HG02763 (cell line): ENCODE data around the gene RASD1.

Source experiments
- ATAC-seq: cut with Tn5 transposase; IDR thresholded peaks from one replicate; pipeline ENCODE4 v1.9.1; 2021; ENCODE audit warnings: mild to moderate bottlenecking, moderate library complexity; ENCODE audit not compliant: unreplicated experiment

RASD1 gene

DNA sequence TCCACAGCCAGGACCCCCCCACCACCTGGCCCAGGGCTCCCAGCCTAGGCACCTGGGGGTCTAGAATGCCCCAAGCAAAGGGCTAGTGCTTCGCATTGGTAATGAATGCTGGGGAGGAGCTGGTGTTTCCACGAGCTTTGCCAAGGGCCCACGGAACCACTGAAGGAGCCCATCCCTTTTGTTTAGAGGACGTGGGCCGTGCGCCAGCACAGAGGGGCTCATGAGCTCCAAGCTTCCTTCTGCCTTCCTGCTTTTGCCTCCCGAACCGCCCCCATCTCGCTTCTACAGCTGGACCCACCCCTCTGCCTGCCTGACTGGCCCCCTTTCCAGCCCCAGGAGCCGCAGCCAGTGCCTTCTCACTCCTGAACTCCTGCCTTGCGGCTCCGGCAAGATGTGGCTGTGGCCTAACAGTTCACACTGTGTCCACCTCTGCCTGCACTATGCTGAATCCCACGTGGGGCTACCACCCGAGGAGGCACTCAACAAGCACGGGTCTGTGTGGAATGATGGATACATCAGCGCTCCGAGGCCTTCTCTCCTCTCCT lies 31.8 kb upstream of the RASD1 start:
- ATAC-seq = no peak

DNA sequence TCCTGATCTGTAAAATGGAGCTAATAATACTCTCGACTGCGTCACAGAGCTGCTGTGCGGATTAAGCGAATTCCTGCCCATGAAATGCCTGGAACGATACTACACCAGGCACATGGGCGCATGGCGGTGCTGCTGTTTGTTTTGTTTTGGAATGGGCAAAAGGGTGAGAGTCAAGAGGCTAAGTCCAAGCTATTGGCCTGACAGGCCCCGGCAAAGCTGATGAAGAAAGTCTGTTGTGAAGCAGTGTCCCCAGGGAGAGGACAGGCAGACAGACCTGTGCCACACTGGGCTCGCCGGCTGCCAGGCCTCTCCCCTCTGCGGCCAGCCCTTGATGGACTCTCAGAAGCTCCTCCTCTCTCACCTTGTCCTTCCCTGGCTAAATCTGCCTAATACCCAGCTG lies 31.3 kb upstream of the RASD1 start:
- ATAC-seq = no peak

DNA sequence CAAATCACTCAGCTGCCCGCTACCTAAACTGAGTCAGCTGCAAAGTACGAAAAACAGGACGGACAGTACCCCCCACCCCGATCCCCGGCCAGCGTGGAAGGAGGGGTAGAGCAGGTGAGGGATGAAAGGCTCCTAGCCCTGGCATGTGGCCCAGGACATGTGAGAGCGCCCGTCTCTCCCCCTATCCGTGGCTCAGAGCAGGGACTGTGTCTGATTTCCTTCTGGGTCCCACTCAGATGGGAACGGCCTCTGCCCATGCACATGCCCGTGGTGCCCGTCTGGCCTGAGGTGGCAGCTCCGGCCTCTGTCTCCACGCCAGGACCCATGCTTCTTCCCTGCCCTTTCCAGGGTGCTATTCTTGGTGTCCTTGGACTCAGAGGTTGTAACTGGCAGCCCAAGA lies 30.2 kb upstream of the RASD1 start:
- no peak for ATAC-seq

DNA sequence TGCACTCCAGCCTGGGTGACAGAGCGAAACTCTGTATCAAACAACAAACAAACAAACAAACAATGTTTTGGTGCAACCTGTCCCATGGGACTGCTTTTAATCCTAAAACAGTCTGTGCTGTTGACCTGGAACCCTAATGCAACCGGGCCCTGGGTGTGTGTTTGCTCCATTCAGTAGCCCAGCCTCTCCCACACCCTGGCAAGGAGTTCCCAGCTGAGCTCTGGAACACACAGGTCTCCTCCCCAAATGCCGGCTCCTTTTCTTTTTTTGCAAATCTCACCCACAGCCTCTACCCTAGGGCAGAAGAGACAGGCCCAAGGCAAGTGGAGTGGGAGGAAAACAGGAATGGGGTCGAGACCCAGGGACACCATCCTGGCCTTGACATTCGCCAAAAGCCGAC lies 29.8 kb upstream of the RASD1 start:
- no peak for ATAC-seq

DNA sequence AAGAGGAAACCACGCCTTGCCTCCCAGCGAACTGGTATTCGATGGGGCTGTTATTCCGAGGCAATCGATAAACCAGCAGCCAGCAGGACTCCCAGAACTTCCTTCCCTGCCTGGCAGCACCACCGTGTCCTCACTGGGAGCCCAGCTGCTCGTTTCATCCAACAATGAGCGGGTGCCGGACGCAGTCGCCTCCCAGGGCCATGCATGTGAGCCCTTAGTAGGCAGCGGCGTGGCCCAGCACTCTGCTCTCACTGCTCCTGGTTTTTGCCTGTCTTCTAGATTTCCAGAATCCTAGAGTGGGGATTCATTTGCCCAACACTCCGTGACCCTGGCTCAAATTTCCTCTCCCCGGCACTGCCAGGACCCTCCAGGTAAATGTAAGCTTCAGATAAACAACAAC lies 29.1 kb upstream of the RASD1 start:
- no peak for ATAC-seq

DNA sequence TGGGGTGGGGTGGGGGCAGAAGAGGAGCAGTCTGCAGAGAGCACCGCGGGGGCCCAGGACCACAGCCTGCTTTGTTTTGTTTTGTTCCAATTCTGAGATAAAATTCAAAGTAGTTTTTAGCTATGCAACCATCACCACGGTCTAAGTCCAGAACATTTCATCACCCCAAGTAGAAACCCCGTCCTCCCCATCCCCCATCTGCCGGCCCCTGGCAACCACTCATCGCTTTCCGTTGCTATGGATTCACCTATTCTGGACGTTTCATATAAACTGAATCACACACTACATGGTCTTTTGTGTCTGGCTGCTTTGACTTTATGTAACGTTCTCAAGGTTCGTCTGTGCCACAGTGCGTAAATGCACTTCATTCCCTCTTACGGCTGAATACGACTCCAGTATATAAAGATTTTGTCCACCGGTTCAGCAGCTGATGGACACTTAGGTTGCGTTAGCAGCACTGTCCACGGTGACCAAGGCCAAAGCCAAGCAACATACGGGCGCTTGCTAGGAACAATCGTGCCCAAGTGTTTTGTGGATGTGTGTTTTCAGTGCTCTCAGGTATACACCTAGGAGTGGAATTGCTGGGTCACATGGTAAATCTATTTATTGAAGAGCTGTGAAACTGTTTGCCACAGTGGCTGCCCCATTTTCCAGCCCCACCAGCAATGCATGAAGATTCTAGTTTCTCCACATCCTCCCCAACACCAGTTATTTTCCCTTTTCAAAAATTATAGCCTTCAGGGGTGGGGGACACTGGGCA lies 27.7 kb upstream of the RASD1 start:
- no peak for ATAC-seq

DNA sequence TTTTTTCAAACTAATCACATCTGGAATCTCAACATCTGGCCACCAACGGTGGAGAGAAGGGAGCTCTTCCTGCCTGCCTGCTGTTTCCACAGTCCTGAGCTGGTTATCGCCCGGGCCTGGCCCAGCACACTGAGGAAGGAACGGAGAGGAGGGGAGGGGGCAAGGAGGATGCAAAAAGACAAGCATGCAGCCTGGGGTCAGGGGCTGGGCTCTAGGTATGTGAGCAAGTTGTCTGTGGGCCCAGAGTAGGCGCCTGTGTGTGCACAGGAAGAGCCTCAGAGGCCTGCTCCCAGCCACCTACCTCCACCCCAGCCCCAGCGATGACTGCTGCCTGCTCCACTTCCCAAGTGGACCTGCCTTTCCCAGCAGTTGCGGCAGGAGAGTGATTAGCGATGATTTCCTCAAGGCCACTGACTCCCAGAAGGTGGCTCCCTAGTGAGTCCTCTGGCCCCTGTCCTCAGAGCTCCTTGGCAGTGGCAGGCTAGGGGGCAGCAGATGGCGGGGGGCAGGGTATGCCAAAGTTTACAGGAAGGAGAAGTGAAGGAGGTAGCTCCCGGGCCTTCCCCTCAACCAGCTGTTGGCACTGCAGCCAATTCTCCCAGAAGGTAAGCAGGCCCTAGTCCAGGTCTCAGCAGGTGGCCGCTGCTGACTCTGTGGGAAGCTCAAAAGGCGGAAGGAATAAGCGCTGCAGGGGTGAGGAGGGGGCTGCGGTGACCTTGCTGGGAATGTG lies 27.0 kb upstream of the RASD1 start:
- no peak for ATAC-seq

DNA sequence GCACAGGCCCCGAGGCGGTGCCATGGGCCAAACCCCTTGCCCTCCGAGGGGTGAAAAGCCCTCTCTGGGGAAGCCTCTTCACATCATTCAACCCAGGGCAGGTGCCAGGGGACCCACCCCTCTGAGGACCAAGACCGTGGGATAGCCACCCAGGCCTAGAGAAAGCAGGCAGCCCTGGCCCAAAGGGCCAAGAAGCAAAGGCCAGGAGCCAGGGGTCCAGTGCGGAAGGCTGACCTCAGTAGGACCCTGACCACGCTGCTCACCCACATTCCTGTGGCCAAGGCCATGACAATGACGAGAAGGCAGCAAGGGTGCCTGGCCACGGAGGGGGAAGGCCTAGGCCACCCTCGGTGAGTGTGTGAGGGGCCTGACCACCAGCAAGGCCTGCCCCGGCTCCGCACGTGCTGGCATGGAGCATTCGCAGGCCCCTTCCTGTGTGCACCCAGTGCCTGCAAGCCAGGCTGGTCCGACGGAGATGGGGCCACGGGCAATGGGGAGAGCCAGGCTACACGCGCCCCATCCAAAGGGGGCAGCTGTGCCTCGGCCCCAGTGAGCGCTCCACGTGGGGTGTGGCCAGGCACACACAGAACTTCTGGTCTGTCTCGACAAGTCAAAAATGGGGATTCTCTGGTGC lies 24.5 kb upstream of the RASD1 start:
- no peak for ATAC-seq

DNA sequence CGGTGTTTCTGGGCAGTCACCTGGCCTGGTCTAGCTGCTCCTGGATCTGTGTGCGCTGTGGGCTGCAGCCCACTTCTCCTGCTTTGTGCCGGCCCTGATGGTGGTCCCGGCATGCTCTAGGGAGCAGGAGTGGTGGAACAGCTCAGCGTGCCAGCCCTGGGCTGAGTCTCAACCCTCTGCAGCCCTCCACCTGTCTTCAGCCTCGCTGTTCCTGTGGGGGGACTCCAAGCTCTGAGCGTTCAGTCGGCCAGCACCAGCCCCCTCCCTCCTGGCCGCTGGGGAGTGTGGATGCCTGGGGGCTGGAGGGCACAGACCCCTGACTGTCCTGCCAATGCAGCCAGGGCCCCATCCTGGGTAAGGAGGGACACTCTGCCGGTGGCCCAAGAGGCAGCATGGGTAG lies 23.7 kb upstream of the RASD1 start:
- ATAC-seq = no peak

DNA sequence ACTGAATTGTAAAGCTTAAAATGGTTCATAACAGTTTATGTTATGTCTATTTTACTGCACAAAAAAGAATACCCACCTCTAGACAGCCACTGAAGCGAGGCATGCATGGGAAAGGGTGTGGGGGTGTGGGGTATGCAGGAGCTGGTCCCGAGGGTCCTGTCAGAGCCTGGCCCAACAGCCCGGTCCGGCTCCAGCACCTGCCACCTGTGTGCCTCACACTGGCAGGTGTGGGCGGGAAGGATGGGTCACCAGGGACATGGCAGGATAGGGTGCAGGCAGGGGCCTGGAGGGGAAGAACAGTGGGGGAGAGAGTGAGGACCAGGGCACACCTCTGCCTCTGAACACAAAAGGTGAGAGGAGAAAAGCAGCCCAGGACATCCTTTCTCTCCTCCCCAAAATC lies 22.8 kb upstream of the RASD1 start:
- no peak for ATAC-seq

DNA sequence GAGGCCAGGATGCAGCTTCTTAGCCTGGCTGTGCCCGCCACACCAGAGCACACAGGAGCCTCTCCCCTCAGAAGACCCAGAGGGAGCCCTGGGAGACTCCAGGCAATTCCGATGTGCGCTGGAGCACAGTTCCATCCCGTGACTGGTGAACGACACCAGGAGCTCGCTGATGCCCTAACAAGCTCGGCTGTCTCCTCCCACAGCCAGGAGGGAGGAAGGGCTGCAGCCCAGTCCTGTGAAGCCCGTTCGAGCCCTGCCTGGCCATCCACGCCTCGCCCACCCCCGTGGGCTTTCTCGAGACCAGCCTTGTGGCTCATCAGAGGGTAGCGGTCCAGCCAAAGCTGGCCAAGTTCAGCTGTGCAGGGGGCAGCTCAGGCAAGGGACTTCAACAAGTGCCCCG lies 21.8 kb upstream of the RASD1 start:
- ATAC-seq = no peak

DNA sequence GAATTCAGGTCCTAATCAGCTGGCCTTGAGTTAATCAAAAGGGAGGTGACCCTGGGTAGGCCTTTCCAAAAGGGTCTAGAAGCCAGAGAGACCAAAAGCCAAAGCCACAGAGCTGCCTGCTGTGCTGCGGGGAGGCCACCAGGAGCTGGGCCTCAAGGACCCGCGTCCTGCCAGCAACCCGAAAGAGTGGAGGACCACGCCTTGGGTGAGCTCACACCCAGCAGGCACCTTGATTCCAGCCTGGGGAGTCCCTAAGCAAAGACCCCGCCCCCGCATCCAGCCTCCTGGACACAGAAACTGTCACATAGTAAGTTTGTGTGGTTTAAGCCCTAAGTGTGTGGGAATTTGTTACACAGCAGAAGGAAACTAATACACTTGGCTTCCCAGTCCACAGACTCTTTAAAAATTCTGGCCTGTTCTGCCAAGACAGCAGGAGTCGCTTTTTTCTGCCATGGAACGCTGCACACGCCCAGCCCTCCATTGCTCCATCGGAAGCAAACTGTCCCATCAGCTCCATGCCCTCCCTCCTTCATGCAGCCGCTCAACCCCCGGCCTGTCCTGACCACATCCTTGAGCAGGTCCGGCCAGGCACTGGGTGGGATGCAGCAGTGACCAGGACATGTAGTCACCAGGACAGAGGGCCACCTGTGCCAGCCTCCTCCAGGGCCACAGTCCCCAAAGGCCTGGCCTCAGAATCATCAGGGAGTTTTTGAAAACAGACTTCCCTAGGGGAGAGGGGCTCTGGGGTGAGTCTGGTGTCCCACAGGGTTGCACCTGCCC lies 20.9 kb upstream of the RASD1 start:
- ATAC-seq = no peak

DNA sequence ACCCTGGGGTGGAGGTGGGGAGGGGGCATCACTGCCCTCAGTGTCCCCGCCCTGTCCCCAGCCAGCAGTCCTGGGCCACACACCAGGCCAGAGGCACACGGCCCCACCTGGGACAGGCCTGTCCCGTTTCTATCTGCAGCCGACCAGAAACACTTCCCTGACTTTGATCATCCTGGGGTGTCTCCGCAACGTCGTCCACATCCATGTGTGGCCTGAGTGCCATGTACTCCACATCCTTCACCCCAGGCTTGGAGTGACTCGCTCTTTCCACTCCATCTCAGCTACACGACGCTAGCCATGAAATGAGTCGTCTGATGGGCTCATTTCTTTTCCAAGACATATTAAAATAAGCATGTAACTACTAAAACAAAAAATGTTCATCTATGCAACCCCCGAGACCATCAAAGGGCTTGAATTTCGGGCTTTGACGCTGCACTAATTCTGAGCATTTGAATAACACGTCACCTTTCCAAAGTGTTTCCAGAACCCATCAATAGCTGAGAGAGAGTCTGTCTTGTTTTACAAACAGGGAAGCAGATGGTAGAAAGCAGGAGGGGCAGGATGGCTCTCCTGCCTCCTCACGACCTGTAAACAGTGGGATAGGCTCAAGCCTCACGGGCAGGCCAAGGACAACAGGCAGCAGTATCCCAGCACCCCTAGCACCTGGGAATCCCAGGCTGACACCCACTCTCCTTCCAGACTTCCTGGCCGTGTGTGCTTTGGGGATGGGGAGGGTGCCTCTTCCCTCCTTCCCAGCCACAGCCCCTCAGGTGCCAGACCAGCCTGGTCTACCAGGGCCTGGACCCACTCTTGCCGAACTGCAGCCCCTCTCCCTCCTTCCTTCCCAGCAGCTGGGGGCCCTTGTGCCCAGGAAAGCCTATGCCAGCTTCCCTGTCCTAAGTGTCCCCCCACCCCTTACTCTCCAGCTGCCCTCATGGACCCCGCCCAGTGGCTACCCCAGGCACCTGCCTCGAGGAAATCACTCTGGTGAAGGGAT lies 20.0 kb upstream of the RASD1 start:
- no peak for ATAC-seq

DNA sequence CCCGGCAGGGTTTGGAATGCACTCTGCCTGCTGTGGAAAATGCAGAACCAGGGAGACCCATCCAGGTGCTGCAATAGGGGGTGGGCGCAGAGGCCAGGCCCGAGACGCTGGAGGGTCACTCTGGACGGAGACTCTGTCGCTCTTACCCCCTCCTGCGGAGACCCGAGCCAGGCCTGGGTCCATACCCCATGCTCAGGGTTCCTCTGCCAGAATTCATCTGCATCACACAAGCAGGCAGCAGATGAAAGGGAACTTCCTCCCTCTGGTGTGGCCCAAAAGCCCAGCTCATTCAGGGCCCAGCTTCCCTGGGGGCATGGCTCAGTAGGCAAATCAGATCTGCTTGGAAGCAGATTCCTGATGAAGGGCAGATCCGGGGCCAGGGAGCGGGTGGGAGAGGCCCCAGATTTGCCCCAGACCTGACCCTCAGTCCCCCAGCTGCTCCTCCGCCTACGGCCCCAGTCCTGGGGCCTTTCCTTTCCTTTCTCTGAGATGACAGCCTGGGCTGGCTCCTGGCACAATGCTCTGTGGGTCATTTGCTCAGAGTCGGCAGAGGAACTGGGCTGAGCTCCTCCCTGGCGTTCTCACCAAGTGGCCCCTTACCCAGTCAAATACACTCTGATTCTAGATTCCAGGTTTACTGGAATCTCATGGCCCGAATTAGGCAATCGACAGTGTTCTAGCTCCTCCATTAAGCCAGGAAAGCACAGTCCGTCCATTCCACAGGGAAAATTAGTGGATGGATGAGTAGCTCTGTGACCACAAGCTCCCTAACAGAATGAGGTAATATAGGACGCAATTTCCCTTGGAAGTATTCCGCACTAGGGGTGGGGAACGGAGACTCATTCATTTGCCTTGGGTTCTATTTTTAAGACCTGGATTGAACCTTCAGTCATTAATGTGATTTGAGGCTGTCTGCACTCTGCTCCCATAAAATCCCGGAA lies 19.1 kb upstream of the RASD1 start:
- ATAC-seq = no peak

DNA sequence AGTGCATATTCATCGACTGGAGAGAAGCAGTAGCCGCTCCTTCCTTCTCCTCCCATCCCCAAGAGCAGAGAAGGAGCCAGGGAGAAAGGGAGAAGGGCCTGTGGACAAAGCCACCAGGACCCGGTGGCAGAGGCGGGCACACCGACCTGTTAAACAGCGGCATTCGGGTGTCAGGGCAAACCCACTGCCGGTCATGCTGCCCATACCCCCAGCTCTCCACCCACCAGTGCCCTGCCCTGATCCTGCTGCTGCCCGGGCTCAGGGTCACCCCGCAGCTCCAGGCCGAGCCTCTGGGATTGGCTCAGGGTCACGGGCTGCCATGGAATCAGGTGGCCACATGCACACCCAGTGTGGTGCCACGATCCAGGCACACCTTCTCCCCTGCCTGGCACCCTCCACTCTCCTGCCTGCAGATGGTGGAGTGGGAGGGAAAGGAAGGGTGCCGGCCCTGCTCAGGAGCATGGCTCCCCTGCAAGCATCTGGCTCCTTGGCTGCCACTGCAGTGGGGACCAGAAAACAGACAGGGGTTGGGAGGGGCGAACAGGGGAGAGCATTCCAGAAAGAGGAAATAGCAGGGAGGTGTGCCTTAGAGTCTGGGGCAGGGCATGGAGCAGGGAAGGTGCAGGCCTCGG lies 18.3 kb upstream of the RASD1 start:
- ATAC-seq = no peak

DNA sequence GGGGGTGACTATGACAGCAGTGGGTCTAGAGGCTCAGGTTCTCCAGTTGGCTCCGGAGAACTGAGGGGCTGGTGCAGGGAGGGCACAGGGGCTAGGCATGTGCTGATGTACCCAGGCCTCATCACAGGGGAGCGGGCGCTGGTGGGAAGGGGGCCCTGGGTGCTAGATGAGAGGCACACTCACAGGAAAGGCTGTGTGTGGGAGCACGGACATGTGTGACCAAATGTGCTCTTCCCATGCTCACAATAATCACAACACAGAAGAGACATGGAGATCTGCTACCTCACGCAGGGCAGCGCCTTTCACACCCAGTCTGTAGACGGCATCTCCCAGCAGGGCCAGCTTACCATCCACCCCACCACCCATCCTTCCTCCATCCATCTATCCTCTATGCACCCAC lies 17.4 kb upstream of the RASD1 start:
- ATAC-seq = no peak

DNA sequence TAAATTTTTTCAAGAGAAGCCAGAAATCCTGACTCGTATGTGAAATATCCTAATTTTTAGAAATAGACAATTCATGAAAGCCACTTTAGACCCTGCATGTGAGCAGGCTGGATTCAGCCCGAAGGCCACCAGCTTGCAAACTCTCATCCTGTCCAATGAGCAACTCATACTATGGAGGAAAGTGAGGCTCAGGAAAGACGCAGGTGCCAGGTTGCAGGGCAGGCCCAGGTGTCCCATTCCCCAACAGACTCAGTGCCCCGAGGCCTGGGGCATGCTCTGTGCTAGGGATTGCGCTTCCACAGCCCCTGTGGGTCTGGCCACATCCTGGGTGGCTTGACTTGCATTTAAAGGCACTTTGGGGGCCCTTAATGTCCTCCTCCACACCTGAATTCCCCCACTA lies 16.7 kb upstream of the RASD1 start:
- no peak for ATAC-seq
